Right cardiac atrium (tissue), 5 donors: ENCODE data around the gene GRM1. TPM values are rescaled to one million over a fixed set of nuclear protein-coding genes. Genes with fewer than 3 reads are reported as not detected.

ENCODE experiments used
- ATAC-seq, 2 donors: fragments of 200-7000 bp; cut with Tn5 transposase; one replicate each; pipeline versions ENCODE4 v1.8.0 to v1.9.1; 2020; ENCODE audit warnings: moderate library complexity in 2 of 2, mild to moderate bottlenecking in 1 of 2
- DNase-seq, 3 donors: peaks; one replicate each; pipeline ENCODE4 v3.0.0-alpha.2; 2020
- H3K27ac ChIP-seq: one replicate; pipeline ENCODE4 v1.5.1; 2013; ENCODE audit warnings: mild to moderate bottlenecking, low read length, control low read depth, moderate library complexity
- H3K27me3 ChIP-seq: one replicate; pipeline ENCODE4 v1.6.1; 2013; ENCODE audit not compliant: control insufficient read depth, insufficient read depth
- H3K4me1 ChIP-seq: one replicate; pipeline ENCODE4 v1.6.1; 2013; ENCODE audit warnings: low read length; ENCODE audit not compliant: control insufficient read depth, insufficient read depth
- H3K4me3 ChIP-seq: one replicate; pipeline ENCODE4 v1.5.1; 2013; ENCODE audit warnings: low read length, control low read depth
- H3K9me3 ChIP-seq: one replicate; pipeline ENCODE4 v1.6.1; 2013; ENCODE audit warnings: low read length; ENCODE audit not compliant: control insufficient read depth
- WGBS: extraction: QIAGEN DNeasy Blood & Tissue Kit; methylation state at CpG from one replicate; pipeline ENCODE4 v1.1.7; 2013; 5-methylcytosine and 5-hydroxymethylcytosine counted together
- intact Hi-C, 4 donors: fragments of 100-400 bp; cut with DNase I; formaldehyde crosslinking; loops; one replicate each; pipeline versions ENCODE4 v1.11.0 to v1.14.0; 2022 to 2023
- polyA plus RNA-seq: library from polyadenylated mRNA; stranded (reverse); fragments of 200-250 nt; gene quantifications from one replicate; pipeline ENCODE4 v1.2.3, GENCODE V29; 2013
- total RNA-seq, 4 donors: library from RNA; stranded (reverse); fragmentation: NEBNext Ultra II Directional; extraction: Animal tissue kit (Norgen Biotek cat#: 25700); gene quantifications; one replicate each; pipeline ENCODE4 v1.2.1, GENCODE V29; 2021
- donor health status: healthy with polysubstance abuse.
- donor health status: DM: no; HTN: yes; CAD: no.
- donor health status: DM: no; HTN: no; CAD: no.
- donor health status: DM: no; HTN: yes; CAD: no; lungs with severe emphysema.
- donor health status: DM: yes; HTN: yes; CAD: no.

The GRM1 gene
- total and polyA plus RNA-seq, 5 donors: 0.02 to 0.89 (median 0.29) TPM

DNA sequence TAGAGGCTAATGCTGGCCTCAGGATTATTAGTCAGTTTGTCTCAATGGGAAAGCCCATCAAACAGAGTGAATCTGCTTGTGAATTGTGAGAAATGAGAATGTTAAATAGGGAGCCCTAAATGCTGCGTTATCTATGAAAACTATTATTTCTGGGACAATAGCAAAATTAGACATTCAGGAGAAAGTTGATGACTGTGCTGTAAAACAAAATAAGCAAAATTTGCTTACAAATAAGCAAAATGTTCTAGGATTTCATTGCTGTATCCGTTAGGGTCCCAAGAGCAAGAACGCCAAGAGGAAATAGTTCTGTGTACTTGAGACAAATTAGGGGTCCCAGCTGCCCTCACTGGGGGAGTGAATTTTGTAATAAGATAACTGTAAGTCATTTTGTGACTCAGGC is 455.5 kb downstream of the GRM1 start:
- H3K4me1 ChIP-seq: no peaks in the 10 kb centered on the region
- no peak overlapping the region for H3K4me3 ChIP-seq
- H3K27ac ChIP-seq: no peak overlapping the region
- DNase-seq: no peak
- no peak for ATAC-seq
- intact Hi-C loops: no loop called here
- 84% methylated on average over 3 of the region's 3 CpGs for WGBS
- no peaks in the 10 kb centered on the region for H3K27me3 ChIP-seq
- no peaks in the 10 kb centered on the region for H3K9me3 ChIP-seq

Other genes with a start within 250 kb of the GRM1 start
- gene FBXO30, start 214.3 kb upstream of the GRM1 start, total RNA-seq: 10 to 100 TPM; 12.7 to 14.0 (median 13.4) TPM
- gene FBXO30, start 214.3 kb upstream of the GRM1 start, polyA plus RNA-seq: 6.7 TPM
- gene SHPRH, start 64.7 kb upstream of the GRM1 start, total RNA-seq: 10 to 100 TPM; 11.9 to 15.1 (median 13.7) TPM
- 3.5 TPM for gene SHPRH, start 64.7 kb upstream of the GRM1 start, polyA plus RNA-seq